OCI-LY7 (cell line): Measurements from ENCODE around the gene SCLY.

Experiments used
- EZH2phosphoT487 ChIP-seq: fragments of 200-600 bp; sonication (generic); IDR thresholded peaks from 2 replicates; pipeline ENCODE4 v1.6.1; 2018; ENCODE audit warnings: low read depth, borderline replicate concordance, mild to moderate bottlenecking, mixed run types, antibody characterized with exemption, low read length, moderate library complexity, mixed read lengths
- TF ChIP-seq, protein P1 (sequence below): fragments of 200-600 bp; sonication (generic); conservative IDR thresholded peaks from 2 replicates; pipeline ENCODE4 v1.5.1; 2014; ENCODE audit warnings: mild to moderate bottlenecking, antibody characterized with exemption, low read length, moderate library complexity, mixed read lengths

DNA sequence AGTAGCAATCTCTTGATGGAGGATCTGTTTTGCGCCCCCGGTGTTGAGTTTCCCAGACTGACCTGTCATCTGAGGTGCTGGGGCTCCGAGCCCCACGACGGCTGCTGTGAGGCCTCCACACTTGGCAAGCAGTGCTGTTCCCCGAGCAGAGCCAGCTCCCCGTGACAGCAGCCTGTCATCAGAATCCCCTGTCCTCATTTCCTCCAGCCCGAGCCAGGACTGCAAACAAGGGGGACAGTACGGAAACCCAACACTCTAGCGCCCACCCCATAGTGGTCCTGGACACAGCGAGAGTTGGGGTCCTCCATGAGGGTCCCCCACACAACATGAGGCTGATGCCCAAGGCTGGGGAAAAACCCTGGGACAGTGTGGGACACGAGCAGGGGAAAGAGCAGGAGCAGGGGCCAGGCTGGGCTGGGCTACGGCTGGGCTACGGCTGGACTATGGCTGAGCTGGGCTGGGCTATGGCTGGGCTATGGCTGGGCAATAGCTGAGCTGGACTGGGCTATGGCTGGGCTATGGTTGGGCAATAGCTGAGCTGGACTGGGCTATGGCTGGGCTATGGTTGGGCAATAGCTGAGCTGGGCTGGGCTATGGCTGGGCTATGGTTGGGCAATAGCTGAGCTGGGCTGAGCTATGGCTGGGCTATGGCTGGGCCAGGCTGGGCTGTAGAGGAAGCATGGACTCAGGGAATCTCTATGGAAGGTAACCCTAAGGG is 76.2 kb downstream of the SCLY start:
- TF ChIP-seq, protein P1, sequence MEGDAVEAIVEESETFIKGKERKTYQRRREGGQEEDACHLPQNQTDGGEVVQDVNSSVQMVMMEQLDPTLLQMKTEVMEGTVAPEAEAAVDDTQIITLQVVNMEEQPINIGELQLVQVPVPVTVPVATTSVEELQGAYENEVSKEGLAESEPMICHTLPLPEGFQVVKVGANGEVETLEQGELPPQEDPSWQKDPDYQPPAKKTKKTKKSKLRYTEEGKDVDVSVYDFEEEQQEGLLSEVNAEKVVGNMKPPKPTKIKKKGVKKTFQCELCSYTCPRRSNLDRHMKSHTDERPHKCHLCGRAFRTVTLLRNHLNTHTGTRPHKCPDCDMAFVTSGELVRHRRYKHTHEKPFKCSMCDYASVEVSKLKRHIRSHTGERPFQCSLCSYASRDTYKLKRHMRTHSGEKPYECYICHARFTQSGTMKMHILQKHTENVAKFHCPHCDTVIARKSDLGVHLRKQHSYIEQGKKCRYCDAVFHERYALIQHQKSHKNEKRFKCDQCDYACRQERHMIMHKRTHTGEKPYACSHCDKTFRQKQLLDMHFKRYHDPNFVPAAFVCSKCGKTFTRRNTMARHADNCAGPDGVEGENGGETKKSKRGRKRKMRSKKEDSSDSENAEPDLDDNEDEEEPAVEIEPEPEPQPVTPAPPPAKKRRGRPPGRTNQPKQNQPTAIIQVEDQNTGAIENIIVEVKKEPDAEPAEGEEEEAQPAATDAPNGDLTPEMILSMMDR, result no peak
- no peak for TF ChIP-seq EZH2phosphoT487
